Renal cortical epithelial cell (primary cell): ENCODE results near the gene PLA2G4C. TPM values are rescaled to one million over a fixed set of nuclear protein-coding genes. Genes with fewer than 3 reads are reported as not detected.

Experiments used
- DNase-seq: peaks from one replicate; pipeline ENCODE4 v3.0.0-alpha.2; 2011; ENCODE audit warnings: low read depth
- total RNA-seq: library from RNA; depleted of rRNA; stranded (reverse); fragments of >200 nt; gene quantifications from 2 replicates; pipeline ENCODE4 v1.2.3, GENCODE V29; 2014

Gene PLA2G4C
- total RNA-seq, 1 donor from 2014 or later, result 9.4 TPM

- no peak for DNase-seq
Measured at GRCh38 chr19:48053856-48054255, 56.8 kb downstream of the PLA2G4C start.

GRCh38 chr19:48053076-48053475 is 57.5 kb downstream of the PLA2G4C start:
- DNase-seq, result no peak

DNA sequence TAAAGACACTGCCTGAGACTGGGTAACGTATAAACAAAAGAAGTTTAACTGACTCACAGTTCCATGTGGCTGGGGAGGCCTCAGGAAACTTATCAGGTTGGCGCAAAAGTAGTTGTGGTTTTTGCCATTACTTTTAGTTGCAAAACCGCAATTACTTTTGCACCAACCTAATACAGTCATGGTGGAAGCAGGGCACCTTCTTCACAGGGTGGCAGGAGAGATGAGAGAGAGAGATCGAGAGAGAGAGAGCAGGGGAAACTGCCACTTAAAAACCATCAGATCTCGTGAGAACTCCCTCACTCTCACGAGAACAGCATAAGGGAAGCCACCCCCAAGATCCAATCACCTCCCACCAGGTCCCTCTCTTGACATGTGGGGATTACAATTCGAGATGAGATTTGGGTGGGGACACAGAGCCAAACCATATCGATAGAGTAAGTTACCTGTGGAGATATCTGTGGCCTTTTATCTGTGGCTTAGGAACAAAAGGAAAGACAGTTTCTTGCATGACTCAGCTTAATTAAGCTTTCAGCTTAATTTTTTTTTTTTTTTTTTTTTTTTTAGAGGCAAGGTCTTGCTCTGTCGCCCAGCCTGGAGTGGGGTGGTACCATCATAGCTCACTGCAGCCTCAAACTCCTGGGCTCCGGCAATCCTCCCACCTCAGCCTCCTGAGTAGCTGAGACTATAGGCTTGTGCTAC is 59.1 kb downstream of the PLA2G4C start:
- no peak for DNase-seq

- DNase-seq, result no peak
Measured at GRCh38 chr19:48044561-48044960, 66.1 kb downstream of the PLA2G4C start.

DNA sequence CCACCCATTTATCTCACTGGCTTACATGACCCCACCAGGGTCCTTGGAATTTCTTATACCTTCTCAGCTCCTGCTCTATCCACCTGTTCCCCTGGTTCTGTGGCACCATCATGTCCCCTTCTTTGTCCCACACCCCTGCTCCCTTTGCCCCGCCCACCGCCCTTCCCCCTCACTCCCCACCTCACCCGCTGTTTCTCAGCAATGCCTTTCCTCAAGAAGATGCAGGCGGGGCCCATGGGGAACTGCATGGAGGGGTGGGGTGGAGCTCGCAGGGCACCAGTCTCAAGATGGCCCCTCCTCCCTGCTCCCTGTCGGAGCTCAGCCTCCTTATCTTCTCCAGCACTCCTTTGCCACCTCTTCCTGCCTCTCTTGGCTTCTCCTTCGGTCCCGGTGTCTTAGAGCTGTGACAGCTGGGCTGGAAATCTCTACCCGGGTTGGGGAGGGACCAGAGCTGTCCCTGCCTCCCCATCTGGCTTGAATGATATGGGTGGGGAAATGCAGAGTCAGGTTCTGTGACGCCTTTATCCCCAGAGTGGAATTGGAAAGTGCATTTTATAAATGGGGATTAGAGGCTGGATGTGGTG is 66.8 kb downstream of the PLA2G4C start, which contains the start of gene CABP5:
Gene CABP5, minus strand, starts transcription at position 405 of the 584 bp plus-strand sequence. Its CDS starts 157 bp downstream, at position 248.
- no peak for DNase-seq

- DNase-seq, result no peak
Measured at GRCh38 chr19:48041877-48042580, 68.6 kb downstream of the PLA2G4C start.

- DNase-seq, result no peak
Measured at GRCh38 chr19:48036765-48037164, 73.9 kb downstream of the PLA2G4C start.

DNA sequence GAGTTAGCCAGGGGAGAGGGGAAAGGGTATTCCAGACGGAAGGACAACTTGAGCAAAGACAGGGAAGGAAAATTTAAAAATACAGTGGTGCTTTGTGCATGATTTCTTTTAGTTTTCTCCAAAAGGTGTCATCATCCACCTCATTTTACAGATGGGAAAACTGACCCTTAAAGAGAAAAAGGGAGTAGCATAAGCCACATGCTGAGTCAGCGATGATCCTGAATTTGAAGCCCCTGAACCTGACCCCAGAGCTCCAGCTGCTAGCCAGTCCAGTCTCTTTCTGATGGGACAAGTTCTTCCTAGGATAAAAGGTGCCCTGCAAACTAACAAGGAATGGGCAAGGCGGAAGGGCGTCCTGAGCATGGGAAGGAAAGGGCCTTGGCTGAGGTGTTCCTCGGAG is 77.0 kb downstream of the PLA2G4C start:
- no peak for DNase-seq

DNA sequence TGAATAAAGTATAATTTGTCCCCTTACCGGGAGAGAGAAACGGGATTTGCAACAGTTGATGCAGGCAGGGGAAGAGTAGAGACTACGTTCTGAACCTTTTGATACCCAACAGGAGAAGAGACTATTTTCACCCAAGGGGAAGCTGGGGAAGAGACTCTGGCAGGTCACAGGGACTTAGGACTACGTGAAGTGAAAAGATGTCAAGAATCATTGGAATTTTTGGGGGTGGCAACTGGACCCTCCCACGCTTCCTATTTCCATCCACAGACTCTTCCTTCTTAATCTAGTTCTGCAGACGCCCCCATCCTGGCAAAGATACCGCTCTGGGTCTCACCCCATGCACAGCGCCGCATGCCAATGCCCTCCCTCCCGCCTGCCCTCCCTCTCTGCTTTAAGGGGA is 80.5 kb downstream of the PLA2G4C start:
- no peak for DNase-seq

- DNase-seq, result no peak
Measured at GRCh38 chr19:48029431-48029830, 81.2 kb downstream of the PLA2G4C start.

DNA sequence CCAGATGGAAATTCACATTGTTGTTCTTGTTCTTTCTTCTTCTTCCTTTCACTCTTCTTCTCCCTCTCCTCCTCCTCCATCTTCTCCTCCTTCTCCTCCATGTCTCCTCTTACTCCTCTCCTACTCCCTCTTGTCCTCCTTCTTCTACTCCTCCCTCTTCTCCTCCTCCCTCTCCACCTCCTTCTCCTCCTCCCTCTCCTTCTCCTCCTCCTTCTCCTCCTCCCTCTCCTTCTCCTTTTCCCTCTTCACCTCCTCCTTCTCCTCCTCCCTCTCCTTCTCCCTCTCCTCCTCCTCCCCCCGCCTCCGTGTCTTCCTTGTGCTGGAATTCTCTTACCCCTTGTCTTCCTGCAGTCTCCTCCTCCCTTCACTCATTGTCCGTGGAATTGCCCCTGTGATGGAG is 85.1 kb downstream of the PLA2G4C start:
- no peak for DNase-seq

- no peak for DNase-seq
Measured at GRCh38 chr19:48023518-48023917, 87.1 kb downstream of the PLA2G4C start.

GRCh38 chr19:48023011-48023410 is 87.6 kb downstream of the PLA2G4C start:
- no peak for DNase-seq

DNA sequence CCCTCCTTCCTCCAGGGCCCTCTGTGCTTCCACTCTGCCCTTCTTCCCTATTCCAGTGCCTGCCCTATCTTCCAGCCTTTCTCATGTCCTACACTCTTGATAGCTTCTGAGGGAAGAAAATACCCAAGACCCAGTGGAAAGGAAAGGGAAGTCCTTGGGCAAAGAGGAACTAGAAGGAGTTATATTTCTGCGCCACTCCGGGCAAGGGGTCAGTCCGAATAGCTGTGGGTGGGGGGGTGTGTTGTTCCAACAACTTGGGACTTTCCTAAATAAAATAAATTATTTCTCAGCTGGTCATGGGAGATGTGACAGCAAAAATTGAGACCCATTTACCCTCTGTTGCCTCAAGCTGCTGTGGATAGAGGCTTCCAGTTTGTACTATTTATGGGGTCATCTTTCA is 89.9 kb downstream of the PLA2G4C start:
- no peak for DNase-seq

DNA sequence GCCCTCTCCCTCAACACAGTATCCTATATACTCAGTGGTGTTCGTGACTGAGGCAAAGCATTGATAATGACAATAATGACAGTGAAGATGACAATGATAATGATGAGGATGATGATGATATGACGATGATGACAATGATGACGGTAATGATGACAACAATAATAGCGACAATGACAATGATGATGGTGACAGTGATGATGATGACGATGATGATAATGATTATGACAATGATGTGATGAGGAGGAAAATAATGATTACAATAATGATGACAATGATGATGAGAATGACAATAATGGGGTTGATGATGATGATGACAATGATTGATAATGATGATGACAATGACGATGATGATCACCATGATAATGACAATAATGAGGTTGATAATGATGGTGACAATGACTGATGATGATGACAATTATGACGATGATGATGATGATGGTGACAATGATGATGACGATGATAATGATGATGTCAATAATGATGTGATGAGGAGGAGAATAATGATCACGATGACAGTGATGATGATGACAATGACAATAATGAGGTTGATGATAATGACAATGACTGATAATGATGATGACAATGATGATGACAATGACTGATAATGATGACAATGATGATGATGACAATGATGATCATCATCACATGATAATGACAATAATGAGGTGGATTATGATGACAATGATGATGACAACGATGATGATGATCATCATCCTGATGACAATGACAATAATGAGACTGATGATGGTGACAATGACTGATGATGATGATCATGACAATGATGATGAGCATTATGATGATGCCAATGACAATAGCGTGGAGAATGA is 99.5 kb downstream of the PLA2G4C start:
- DNase-seq, result no peak

DNA sequence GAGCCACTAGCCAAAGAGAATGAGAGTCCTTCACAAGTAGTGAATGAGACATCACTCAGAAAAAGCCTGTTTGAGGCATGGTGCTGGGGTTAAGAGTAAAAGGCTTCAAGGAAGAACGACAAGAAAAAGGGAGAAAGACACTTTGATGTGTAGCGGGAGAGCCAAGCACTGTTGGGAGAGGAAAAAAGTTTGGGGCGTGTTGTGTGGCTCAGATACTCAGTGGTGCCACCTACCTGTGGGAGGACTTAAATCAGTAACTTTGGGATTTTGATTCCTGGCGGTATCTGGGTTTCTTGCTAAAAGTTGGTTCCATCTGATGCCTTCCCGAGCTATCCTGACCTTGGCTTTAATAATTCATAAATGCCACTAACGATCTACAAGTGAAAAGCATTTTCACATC is 103.9 kb downstream of the PLA2G4C start:
- DNase-seq, result no peak

GRCh38 chr19:48004236-48004635 is 106.4 kb downstream of the PLA2G4C start:
- DNase-seq, result no peak

DNA sequence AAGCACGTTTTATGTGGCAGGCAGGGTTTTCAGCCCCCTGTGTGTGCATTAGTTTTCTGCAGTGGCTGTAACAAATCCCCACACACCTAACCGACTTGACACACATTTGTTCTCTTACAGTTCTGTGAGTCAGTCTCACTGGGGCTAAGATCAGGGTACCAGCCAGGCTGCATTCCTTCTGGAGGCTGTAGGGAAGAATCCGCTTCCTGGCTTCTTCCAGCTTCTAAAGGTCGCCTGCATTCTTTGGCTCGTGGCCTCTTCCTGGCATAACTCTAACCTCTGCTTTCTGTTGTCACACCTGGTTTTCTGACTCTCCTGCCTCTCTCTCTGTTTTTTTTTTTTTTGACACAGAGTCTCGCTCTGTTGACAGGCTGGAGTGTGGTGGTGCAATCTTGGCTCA is 109.8 kb downstream of the PLA2G4C start:
- DNase-seq, result no peak

DNA sequence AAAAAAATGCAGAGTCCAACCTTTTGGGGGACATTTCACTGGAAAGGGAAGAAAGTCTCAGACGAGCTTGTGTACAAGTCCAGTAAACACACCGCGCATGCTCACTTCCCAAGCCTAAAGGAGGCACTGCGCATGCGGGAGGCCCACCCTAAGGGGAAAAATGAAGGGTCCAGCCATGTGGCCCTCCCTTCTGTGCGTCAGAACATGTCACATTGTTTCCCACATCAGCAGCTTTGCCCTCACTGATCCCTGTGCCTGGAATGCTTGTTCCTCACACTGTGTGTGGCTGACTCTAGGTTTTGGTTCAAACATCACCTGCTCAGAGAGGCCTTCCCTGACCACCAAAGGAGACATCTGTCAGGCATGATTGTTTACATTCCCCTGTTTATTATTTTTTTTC is 111.8 kb downstream of the PLA2G4C start:
- DNase-seq, result no peak
